ENCODE measurements around the gene GTPBP1.

The GTPBP1 gene

DNA sequence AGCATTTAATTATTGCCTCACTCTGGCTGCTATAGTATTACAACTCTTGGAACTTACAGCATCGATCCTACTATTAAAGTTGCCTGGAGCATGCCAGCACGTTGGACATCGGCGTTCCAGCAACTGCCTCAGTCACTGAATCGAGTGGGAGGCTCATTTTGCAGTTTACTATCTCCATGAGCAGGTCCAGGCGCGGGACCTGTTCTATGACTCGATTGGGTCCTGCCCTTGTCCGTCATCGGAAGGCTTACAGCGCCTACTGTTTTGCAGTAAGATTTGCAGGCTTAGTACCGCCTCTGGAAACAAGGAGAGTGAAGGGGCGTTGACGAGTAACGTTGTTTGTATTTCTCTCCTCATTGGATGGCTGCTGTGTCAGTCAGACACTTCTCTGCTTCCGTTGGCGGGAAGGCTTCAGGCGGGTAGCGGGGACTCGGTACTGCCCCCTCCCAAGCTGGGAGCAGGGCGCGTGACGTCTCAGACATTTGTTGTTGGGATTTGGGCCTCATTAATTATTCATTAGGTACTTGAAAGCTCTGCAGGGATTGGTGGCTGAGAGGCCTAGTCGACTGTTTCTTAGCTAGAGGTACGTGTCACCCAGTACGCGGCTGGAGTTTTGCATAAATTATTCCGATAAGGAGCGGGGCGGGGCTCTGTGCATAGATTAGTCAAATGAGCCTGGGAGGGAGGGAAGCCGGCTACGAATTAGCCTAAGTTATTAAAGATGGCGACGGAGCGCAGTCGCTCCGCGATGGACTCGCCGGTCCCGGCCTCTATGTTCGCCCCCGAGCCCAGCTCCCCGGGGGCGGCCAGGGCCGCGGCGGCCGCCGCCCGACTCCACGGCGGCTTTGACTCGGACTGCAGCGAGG is at the start of gene GTPBP1:
Gene GTPBP1, plus strand, starts transcription at position 710 of the 866 bp plus-strand sequence. Its CDS starts 12 bp downstream, at position 722.
- TF ChIP-seq, protein P1, sequence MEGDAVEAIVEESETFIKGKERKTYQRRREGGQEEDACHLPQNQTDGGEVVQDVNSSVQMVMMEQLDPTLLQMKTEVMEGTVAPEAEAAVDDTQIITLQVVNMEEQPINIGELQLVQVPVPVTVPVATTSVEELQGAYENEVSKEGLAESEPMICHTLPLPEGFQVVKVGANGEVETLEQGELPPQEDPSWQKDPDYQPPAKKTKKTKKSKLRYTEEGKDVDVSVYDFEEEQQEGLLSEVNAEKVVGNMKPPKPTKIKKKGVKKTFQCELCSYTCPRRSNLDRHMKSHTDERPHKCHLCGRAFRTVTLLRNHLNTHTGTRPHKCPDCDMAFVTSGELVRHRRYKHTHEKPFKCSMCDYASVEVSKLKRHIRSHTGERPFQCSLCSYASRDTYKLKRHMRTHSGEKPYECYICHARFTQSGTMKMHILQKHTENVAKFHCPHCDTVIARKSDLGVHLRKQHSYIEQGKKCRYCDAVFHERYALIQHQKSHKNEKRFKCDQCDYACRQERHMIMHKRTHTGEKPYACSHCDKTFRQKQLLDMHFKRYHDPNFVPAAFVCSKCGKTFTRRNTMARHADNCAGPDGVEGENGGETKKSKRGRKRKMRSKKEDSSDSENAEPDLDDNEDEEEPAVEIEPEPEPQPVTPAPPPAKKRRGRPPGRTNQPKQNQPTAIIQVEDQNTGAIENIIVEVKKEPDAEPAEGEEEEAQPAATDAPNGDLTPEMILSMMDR (IDR thresholded peaks at IDR 0.05), result peak in 1 of 2 experiments; percentile 21
- peak within 1 kb of the TSS; percentile 85 to 97 for H3K4me3 ChIP-seq
- H3K36me3 ChIP-seq, result peaks cover 0 to 6% (median 4%) of the 10 kb centered on the region in 3 donors
- no peaks in the 10 kb centered on the region for H3K27me3 ChIP-seq
- DNase-seq, result peak; percentile 100
- no peaks in the 10 kb centered on the region for H3K9me3 ChIP-seq
- H3K27ac ChIP-seq, result peak within 1 kb of the TSS; percentile 87 to 96
- peaks cover 0 to 44% (median 22%) of the 10 kb centered on the region in 4 donors for H3K4me1 ChIP-seq
- intact Hi-C loops (cut with DNase I; ENCODE audit: low total_unique reads), result loop anchor here (5.0 kb wide), 1 partner anchor 47 kb away; no protein-coding TSS in a partner anchor

- TF ChIP-seq, protein P1 (IDR thresholded peaks at IDR 0.05), result no peak
- peak within 1 kb of the TSS; percentile 76 to 78 for H3K4me3 ChIP-seq
- H3K36me3 ChIP-seq, result peaks cover 0 to 7% (median 6%) of the 10 kb centered on the region in 3 donors
- H3K27ac ChIP-seq, result peak within 1 kb of the TSS; percentile 81 to 85
- H3K9me3 ChIP-seq, result no peaks in the 10 kb centered on the region
- H3K4me1 ChIP-seq, result peaks cover 0 to 22% (median 14%) of the 10 kb centered on the region in 4 donors
- H3K27me3 ChIP-seq, result no peaks in the 10 kb centered on the region
- intact Hi-C loops (cut with DNase I; ENCODE audit: low total_unique reads), result no loop called here
- peak; percentile 86 to 88 for DNase-seq
Measured at GRCh38 chr22:38656256-38657044, 49.3 kb upstream of the GTPBP1 start, which contains the start of the genes CBY1 and FAM227A. Gene CBY1 (plus strand): TSS chr22:38656638. CDS start chr22:38668055, 11,417 bp downstream. Gene FAM227A (minus strand): TSS chr22:38656392. CDS start chr22:38650168, 6,224 bp downstream.

- no peaks in the 10 kb centered on the region for H3K27me3 ChIP-seq
- intact Hi-C loops (cut with DNase I; ENCODE audit: low total_unique reads), result no loop called here
- H3K4me3 ChIP-seq, result peak overlapping the region; percentile 76 to 78
- peaks cover 0 to 22% (median 14%) of the 10 kb centered on the region in 4 donors for H3K4me1 ChIP-seq
- TF ChIP-seq, protein P1 (IDR thresholded peaks at IDR 0.05), result no peak
- peaks cover 0 to 13% (median 6%) of the 10 kb centered on the region in 3 donors for H3K36me3 ChIP-seq
- DNase-seq, result no peak
- no peaks in the 10 kb centered on the region for H3K9me3 ChIP-seq
- peak overlapping the region; percentile 81 to 85 for H3K27ac ChIP-seq
Measured at GRCh38 chr22:38657045-38657909, 48.5 kb upstream of the GTPBP1 start.

GRCh38 chr22:38674888-38675287 is 30.9 kb upstream of the GTPBP1 start:
- Histone ChIP-seq H3K9me3 (no peaks in the 10 kb centered on the region), H3K27ac (no peak overlapping the region), H3K4me3 (no peak overlapping the region), H3K36me3 (peaks cover 14 to 38% (median 29%) of the 10 kb centered on the region in 3 donors), H3K4me1 (peaks cover 0 to 4% (median 2%) of the 10 kb centered on the region in 4 donors), H3K27me3 (no peaks in the 10 kb centered on the region)
- TF ChIP-seq, protein P1 (IDR thresholded peaks at IDR 0.05), result no peak
- peak in 1 of 2 donors; percentile 70 for DNase-seq
- intact Hi-C loops (cut with DNase I; ENCODE audit: low total_unique reads), result no loop called here

Measured in tibial artery (tissue), 4 donors.